GM12874 (cell line): ENCODE results near the gene RASIP1.

ENCODE experiments used
- CTCF ChIP-seq: IDR thresholded peaks from 2 replicates; pipeline ENCODE4 v1.5.1; 2011; ENCODE audit warnings: low read depth, mild to moderate bottlenecking, control low read depth, low read length, moderate library complexity; ENCODE audit not compliant: insufficient read depth

The RASIP1 gene

GRCh38 chr19:48740164-48740972 is at the start of gene RASIP1:
TSS of gene RASIP1 (minus strand) at chr19:48740610. CDS start at chr19:48740282, 328 bp downstream.
- no peak for TF ChIP-seq CTCF

- no peak for TF ChIP-seq CTCF
Measured at GRCh38 chr19:48784527-48784926, 44.1 kb upstream of the RASIP1 start.

GRCh38 chr19:48780631-48781391 is 40.4 kb upstream of the RASIP1 start:
- no peak for TF ChIP-seq CTCF

- no peak for TF ChIP-seq CTCF
Measured at GRCh38 chr19:48779636-48780035, 39.2 kb upstream of the RASIP1 start.

GRCh38 chr19:48777720-48778119 is 37.3 kb upstream of the RASIP1 start:
- TF ChIP-seq CTCF, result no peak

GRCh38 chr19:48777139-48777538 is 36.7 kb upstream of the RASIP1 start:
- TF ChIP-seq CTCF, result no peak

- no peak for TF ChIP-seq CTCF
Measured at GRCh38 chr19:48772503-48772953, 32.1 kb upstream of the RASIP1 start.
